Type B pancreatic cell (in vitro differentiated cells): Measurements from ENCODE around the gene ANGEL1. TPM values are rescaled to one million over a fixed set of nuclear protein-coding genes. Genes with fewer than 3 reads are reported as not detected.

Source experiments
- DNase-seq: peaks from one replicate; pipeline ENCODE4 v3.0.0; 2021; ENCODE audit warnings: mixed read lengths; ENCODE audit not compliant: unreplicated experiment; ENCODE audit errors: extremely low spot score
- H3K27ac Mint-ChIP-seq: 2 replicates; pipeline ENCODE4 v1.8.0; 2021; ENCODE audit warnings: mild to moderate bottlenecking, mixed read lengths
- H3K27me3 Mint-ChIP-seq: 2 replicates; pipeline ENCODE4 v1.8.0; 2021; ENCODE audit warnings: mixed read lengths
- H3K36me3 Mint-ChIP-seq: 2 replicates; pipeline ENCODE4 v1.8.0; 2021; ENCODE audit warnings: mixed read lengths
- H3K4me1 Mint-ChIP-seq: one replicate; pipeline ENCODE4 v1.8.0; 2021; ENCODE audit warnings: mixed read lengths; ENCODE audit not compliant: unreplicated experiment
- H3K4me3 Mint-ChIP-seq: 2 replicates; pipeline ENCODE4 v1.8.0; 2021; ENCODE audit warnings: mild to moderate bottlenecking, mixed read lengths
- H3K9me3 Mint-ChIP-seq: 2 replicates; pipeline ENCODE4 v1.8.0; 2021; ENCODE audit warnings: mixed read lengths
- total RNA-seq: library from RNA; stranded (reverse); gene quantifications from 2 replicates; pipeline ENCODE4 v1.2.1, GENCODE V29; 2021; ENCODE audit warnings: low replicate concordance
- TF ChIP-seq, protein P1 (sequence below): fragments of 200-600 bp; sonication (generic); conservative IDR thresholded peaks from 2 replicates; pipeline ENCODE4 v1.5.0; 2021; ENCODE audit warnings: antibody characterized with exemption, mild to moderate bottlenecking

Gene ANGEL1
- total RNA-seq, 1 donor from 2014 or later: 28.4 TPM

DNA sequence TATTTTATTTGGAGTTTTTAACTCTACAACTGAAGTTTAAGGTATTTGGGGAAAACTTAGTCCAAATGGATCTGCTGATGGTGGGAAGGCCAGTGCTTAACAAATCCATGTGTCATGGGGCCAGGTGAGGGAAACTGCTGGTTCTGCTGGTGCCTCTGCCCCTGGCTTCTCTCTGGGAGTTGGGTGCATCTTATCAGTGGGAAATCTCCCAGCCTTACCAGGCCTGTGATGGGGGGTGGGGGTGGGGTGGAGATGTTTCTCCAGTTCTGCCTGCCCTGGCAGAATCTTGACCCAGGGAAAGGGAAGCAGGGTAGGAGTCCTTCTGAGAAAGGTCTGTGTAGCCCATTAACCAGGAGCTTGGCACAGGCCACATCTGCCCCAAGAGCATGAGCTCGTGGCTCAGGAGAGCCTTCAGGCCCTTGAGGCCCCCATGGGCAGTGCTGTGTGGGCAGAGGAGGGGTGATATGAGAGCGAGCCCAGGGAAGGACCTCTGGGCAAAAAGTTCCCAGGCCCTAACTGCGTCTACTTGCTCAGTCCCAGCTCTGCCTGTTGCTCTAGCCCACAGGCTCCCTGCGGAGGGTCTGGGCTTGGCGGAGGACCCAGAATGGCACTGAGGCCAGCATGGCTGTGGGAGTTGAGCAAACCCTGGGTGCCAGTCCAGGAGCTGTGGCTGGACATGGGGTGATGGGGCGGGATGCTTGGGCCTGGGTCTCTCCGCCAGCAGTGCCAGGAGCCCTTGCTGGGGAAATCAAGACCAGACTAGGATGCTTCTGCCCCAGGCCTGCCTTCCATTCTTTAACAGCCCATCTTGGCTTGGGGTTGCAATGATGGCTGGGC, 33.2 kb downstream of the ANGEL1 start:
- no peak for DNase-seq
- Mint-ChIP-seq H3K4me3 (no peak overlapping the region), H3K36me3 (peaks cover 7% of the 10 kb centered on the region), H3K27me3 (no peaks in the 10 kb centered on the region), H3K27ac (no peak overlapping the region), H3K4me1 (peaks cover 14% of the 10 kb centered on the region), H3K9me3 (no peaks in the 10 kb centered on the region)
- TF ChIP-seq, protein P1, sequence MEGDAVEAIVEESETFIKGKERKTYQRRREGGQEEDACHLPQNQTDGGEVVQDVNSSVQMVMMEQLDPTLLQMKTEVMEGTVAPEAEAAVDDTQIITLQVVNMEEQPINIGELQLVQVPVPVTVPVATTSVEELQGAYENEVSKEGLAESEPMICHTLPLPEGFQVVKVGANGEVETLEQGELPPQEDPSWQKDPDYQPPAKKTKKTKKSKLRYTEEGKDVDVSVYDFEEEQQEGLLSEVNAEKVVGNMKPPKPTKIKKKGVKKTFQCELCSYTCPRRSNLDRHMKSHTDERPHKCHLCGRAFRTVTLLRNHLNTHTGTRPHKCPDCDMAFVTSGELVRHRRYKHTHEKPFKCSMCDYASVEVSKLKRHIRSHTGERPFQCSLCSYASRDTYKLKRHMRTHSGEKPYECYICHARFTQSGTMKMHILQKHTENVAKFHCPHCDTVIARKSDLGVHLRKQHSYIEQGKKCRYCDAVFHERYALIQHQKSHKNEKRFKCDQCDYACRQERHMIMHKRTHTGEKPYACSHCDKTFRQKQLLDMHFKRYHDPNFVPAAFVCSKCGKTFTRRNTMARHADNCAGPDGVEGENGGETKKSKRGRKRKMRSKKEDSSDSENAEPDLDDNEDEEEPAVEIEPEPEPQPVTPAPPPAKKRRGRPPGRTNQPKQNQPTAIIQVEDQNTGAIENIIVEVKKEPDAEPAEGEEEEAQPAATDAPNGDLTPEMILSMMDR: no peak

DNA sequence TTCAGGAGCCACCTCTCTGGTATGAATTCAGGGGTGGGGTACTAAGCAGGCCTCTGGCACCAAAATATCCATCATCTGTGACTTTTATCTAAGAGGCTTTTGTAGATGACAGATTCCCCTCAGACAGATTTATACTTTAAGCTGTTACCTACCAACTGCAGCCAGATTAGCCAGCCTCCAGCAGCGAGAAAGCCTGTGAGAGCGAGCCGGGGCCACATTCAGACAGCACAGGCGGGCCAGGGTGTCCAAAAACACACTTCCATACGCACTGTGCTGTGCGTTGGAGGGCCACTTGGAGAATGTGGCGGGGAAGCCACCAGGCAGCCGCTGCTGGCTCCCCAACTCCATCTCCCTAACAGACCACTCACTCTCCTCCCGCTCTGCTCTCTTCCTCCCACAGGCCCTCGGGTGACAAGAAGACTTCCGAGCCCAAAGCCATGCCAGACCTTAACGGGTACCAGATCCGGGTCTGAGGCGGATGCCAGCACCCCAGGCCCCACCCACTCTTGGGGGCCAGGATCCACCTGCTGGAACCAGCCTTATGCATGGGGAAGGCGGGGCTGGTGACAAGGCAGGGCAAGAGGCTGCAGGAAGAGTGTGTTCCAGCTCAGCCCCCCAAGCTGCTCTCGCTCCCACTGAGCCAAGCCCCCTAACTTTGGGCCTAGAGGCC, 34.0 kb downstream of the ANGEL1 start:
- H3K4me3 Mint-ChIP-seq: no peak overlapping the region
- DNase-seq: peak; percentile 61

DNA sequence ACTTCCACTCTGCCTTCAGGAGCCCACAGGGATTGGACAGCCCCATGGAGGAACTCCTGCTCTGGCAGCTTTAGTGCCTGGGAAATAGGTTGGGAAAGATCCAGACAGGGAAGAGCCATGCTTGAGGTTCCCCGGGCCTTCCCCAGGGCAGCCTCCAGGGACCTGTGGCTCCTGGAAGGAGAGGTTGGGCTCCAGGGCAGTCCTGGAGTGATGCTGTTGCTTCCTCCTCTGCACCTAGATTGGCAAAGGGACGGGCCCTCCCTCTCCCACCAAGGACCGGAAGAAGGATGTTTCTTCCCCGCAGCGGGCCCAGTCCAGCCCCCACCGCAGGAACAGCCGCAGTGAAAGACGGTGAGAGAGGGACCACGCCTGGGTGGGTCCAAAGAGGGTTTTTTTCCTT, 35.0 kb downstream of the ANGEL1 start:
- no peaks in the 10 kb centered on the region for H3K27me3 Mint-ChIP-seq
- TF ChIP-seq, protein P1: no peak
- peaks cover 14% of the 10 kb centered on the region for H3K4me1 Mint-ChIP-seq
- H3K36me3 Mint-ChIP-seq: peaks cover 7% of the 10 kb centered on the region
- no peak overlapping the region for H3K27ac Mint-ChIP-seq
- no peak overlapping the region for H3K4me3 Mint-ChIP-seq
- H3K9me3 Mint-ChIP-seq: no peaks in the 10 kb centered on the region
- DNase-seq: peak; percentile 53

More for the DNA sequence above, 34.0 kb downstream of the ANGEL1 start:
- peaks cover 7% of the 10 kb centered on the region for H3K36me3 Mint-ChIP-seq
- H3K4me1 Mint-ChIP-seq: peaks cover 14% of the 10 kb centered on the region
- peak overlapping the region; percentile 7 for H3K27ac Mint-ChIP-seq
- TF ChIP-seq, protein P1: no peak
- no peaks in the 10 kb centered on the region for H3K9me3 Mint-ChIP-seq
- no peaks in the 10 kb centered on the region for H3K27me3 Mint-ChIP-seq

DNA sequence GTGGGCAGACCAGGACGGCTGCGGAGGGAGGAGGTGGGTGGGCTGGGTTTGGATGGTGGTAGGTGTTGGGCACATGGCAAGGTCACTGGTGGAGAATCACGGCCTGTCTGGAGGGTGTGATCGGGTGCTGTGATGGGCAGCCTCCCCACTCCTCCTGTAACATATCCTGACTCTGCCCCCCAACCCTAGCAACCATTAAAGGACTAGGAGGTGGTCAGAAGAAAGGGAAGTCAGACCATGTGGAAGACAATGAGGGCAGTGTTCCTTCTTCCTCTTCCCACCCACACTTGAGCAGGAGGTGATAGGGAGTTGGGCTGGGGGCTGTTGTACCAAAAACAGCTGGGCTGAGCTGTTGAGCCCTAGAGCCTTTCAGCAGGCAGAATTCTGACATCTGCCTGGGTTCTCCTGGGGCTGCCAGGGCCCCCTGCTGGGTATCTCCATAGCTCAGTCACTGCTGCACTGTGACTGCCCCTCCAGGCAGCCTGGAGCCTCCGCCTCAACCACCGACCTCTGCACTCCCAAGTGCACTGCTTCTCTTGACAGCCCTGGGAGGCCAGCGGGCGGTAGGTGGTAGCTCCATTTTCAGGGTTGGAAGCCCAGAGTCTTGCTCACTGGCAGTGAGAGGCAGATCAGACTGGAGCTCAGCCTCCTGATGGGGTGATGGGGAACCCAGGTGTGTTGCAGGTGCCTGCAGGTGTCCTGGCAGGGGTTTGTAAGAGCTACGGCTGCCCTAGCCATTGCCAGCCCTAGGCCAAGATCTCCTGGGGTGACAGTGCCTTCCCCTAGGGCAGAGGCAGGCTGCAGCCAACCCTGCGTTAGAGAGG, 36.0 kb downstream of the ANGEL1 start:
- Mint-ChIP-seq H3K27me3 (no peaks in the 10 kb centered on the region), H3K27ac (no peak overlapping the region), H3K36me3 (peaks cover 7% of the 10 kb centered on the region), H3K4me1 (peaks cover 21% of the 10 kb centered on the region), H3K9me3 (no peaks in the 10 kb centered on the region), H3K4me3 (no peak overlapping the region)
- TF ChIP-seq, protein P1: no peak
- peak; percentile 37 for DNase-seq

DNA sequence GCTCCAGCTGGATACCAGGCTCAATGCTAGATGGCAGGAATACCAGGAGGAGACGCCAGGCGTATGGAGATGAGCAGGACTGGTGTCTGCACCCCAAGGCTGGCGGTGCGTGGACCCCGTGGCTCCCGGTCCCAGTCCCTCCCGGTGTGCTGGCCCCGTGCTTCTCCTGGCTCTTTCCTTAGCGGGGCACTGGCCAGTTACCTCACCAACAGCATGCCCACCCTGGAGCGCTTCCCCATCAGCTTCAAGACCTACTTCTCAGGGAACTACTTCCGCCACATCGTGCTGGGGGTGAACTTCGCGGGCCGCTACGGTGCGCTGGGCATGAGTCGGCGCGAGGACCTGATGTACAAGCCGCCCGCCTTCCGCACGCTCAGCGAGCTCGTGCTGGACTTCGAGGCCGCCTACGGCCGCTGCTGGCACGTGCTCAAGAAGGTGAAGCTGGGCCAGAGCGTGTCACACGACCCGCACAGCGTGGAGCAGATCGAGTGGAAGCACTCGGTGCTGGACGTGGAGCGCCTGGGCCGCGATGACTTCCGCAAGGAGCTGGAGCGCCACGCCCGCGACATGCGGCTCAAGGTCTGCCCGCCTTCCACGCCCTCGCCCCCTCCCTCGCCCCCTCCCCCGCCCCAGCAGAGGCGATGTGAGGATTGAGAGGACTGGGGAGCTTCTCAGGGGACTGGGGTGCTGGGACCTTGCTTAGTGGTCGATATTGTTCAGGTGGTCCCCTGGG, 36.8 kb downstream of the ANGEL1 start:
- Mint-ChIP-seq H3K9me3 (no peaks in the 10 kb centered on the region), H3K4me1 (peaks cover 21% of the 10 kb centered on the region), H3K36me3 (peaks cover 7% of the 10 kb centered on the region), H3K27me3 (no peaks in the 10 kb centered on the region), H3K27ac (no peak overlapping the region), H3K4me3 (no peak overlapping the region)
- TF ChIP-seq, protein P1: no peak
- DNase-seq: no peak
